Peyer's patch (tissue), 4 donors: ENCODE results near the gene EFNA5.

Source experiments
- POLR2A ChIP-seq, 2 donors: fragments of 450-650 bp; IDR thresholded peaks; one replicate each; pipeline ENCODE4 v1.5.1; 2017; ENCODE audit warnings: antibody characterized with exemption in 2 of 2, mild to moderate bottlenecking in 2 of 2, moderate library complexity in 2 of 2
- TF ChIP-seq, protein P1 (sequence below), 6 experiments: fragments of 450-650 bp in 4 of 6; fragments of 200-600 bp in 2 of 6; sonication (generic) in 1 of 6; IDR thresholded peaks; one replicate each; pipeline ENCODE4 v1.5.1; 2017 to 2019; ENCODE audit warnings: antibody characterized with exemption in 6 of 6, mild to moderate bottlenecking in 3 of 6, moderate library complexity in 1 of 6

GRCh38 chr5:107437986-107438510 lies 232.7 kb downstream of the EFNA5 start:
- TF ChIP-seq, protein P1, sequence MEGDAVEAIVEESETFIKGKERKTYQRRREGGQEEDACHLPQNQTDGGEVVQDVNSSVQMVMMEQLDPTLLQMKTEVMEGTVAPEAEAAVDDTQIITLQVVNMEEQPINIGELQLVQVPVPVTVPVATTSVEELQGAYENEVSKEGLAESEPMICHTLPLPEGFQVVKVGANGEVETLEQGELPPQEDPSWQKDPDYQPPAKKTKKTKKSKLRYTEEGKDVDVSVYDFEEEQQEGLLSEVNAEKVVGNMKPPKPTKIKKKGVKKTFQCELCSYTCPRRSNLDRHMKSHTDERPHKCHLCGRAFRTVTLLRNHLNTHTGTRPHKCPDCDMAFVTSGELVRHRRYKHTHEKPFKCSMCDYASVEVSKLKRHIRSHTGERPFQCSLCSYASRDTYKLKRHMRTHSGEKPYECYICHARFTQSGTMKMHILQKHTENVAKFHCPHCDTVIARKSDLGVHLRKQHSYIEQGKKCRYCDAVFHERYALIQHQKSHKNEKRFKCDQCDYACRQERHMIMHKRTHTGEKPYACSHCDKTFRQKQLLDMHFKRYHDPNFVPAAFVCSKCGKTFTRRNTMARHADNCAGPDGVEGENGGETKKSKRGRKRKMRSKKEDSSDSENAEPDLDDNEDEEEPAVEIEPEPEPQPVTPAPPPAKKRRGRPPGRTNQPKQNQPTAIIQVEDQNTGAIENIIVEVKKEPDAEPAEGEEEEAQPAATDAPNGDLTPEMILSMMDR (IDR thresholded peaks at IDR 0.05), result no peak
- TF ChIP-seq POLR2A (IDR thresholded peaks at IDR 0.05), result no peak
